Stimulated activated naive B cell treated with anti-CD40 and anti-IgM and Interleukin-4, amounts not matched to agents 10 μg/mL and 1 μg/mL and 100 μg/mL, for 72 hours (primary cell): ENCODE results near the gene EFCAB11.
A peak's percentile ranks its signal among the peaks of the same experiment; 100 is the strongest.

Experiments used
- ATAC-seq, 2 donors: fragments of 150-1000 bp; cut with Tn5 transposase; replicated peaks; 2 replicates each; pipeline ENCODE4 v1.10.0; 2021; ENCODE audit warnings: moderate library complexity in 1 of 2
- DNase-seq: peaks from one replicate; pipeline ENCODE4 v3.0.0; 2021
- H3K27ac Mint-ChIP-seq: one replicate; pipeline ENCODE4 v1.8.0; 2022; ENCODE audit warnings: mild to moderate bottlenecking, mixed read lengths
- H3K27me3 Mint-ChIP-seq, 2 donors: one replicate each; pipeline ENCODE4 v1.8.0; 2022; ENCODE audit warnings: mixed read lengths in 2 of 2
- H3K36me3 Mint-ChIP-seq, 2 donors: one replicate each; pipeline ENCODE4 v1.8.0; 2022; ENCODE audit warnings: mixed read lengths in 2 of 2, mild to moderate bottlenecking in 1 of 2
- H3K4me1 Mint-ChIP-seq, 2 donors: one replicate each; pipeline ENCODE4 v1.8.0; 2022; ENCODE audit warnings: mixed read lengths in 2 of 2, mild to moderate bottlenecking in 1 of 2
- H3K4me3 Mint-ChIP-seq, 2 donors: one replicate each; pipeline ENCODE4 v1.8.0; 2022; ENCODE audit warnings: mild to moderate bottlenecking in 2 of 2, mixed read lengths in 2 of 2, moderate library complexity in 1 of 2
- H3K9me3 Mint-ChIP-seq, 2 donors: one replicate each; pipeline ENCODE4 v1.8.0; 2022; ENCODE audit warnings: mixed read lengths in 2 of 2, mild to moderate bottlenecking in 1 of 2

EFCAB11 gene

GRCh38 chr14:89755816-89756215, 198.7 kb downstream of the EFCAB11 start:
- Mint-ChIP-seq H3K4me1 (peaks cover 6 to 23% of the 10 kb centered on the region in 2 donors), H3K9me3 (peaks cover 6 to 10% of the 10 kb centered on the region in 2 donors), H3K4me3 (no peak overlapping the region), H3K27me3 (no peaks in the 10 kb centered on the region), H3K27ac (no peak overlapping the region), H3K36me3 (peaks cover 1 to 8% of the 10 kb centered on the region in 2 donors)
- DNase-seq (no peak), ATAC-seq (no peak)

GRCh38 chr14:89753828-89754412, 200.6 kb downstream of the EFCAB11 start:
- H3K36me3 Mint-ChIP-seq, result peaks cover 1 to 8% of the 10 kb centered on the region in 2 donors
- H3K27me3 Mint-ChIP-seq, result no peaks in the 10 kb centered on the region
- ATAC-seq (no peak), DNase-seq (no peak)
- peaks cover 2 to 13% of the 10 kb centered on the region in 2 donors for H3K4me1 Mint-ChIP-seq
- peaks cover 6 to 10% of the 10 kb centered on the region in 2 donors for H3K9me3 Mint-ChIP-seq
- no peak overlapping the region for H3K4me3 Mint-ChIP-seq
- H3K27ac Mint-ChIP-seq, result no peak overlapping the region

- Mint-ChIP-seq H3K27me3 (no peaks in the 10 kb centered on the region), H3K36me3 (peaks cover 0 to 9% of the 10 kb centered on the region in 2 donors), H3K9me3 (peaks cover 8 to 21% of the 10 kb centered on the region in 2 donors), H3K27ac (no peak overlapping the region), H3K4me3 (no peak overlapping the region), H3K4me1 (peaks cover 0 to 9% of the 10 kb centered on the region in 2 donors)
- ATAC-seq (no peak), DNase-seq (no peak)
These were observed 203.6 kb downstream of the EFCAB11 start for GRCh38 chr14:89750908-89751392.

- no peak for ATAC-seq
- H3K4me3 Mint-ChIP-seq, result no peak overlapping the region
These were observed 204.2 kb downstream of the EFCAB11 start for GRCh38 chr14:89750281-89750755.

GRCh38 chr14:89748004-89748403, 206.5 kb downstream of the EFCAB11 start:
- DNase-seq, result no peak
- Mint-ChIP-seq H3K4me3 (no peak overlapping the region), H3K9me3 (peaks cover 12 to 15% of the 10 kb centered on the region in 2 donors), H3K36me3 (peaks cover 0 to 8% of the 10 kb centered on the region in 2 donors), H3K27me3 (no peaks in the 10 kb centered on the region), H3K27ac (no peak overlapping the region), H3K4me1 (peaks cover 0 to 13% of the 10 kb centered on the region in 2 donors)
- no peak for ATAC-seq

More at GRCh38 chr14:89750281-89750755, 204.2 kb downstream of the EFCAB11 start:
- Mint-ChIP-seq H3K27me3 (no peaks in the 10 kb centered on the region), H3K4me1 (peaks cover 0 to 13% of the 10 kb centered on the region in 2 donors), H3K9me3 (peaks cover 12 to 25% of the 10 kb centered on the region in 2 donors), H3K36me3 (peaks cover 0 to 12% of the 10 kb centered on the region in 2 donors), H3K27ac (no peak overlapping the region)
- DNase-seq, result no peak

GRCh38 chr14:89747126-89747525, 207.4 kb downstream of the EFCAB11 start:
- no peak overlapping the region for H3K4me3 Mint-ChIP-seq

GRCh38 chr14:89746654-89747053, 207.9 kb downstream of the EFCAB11 start:
- Mint-ChIP-seq H3K27ac (no peak overlapping the region), H3K27me3 (no peaks in the 10 kb centered on the region), H3K9me3 (peaks cover 14 to 15% of the 10 kb centered on the region in 2 donors), H3K36me3 (peaks cover 0 to 14% of the 10 kb centered on the region in 2 donors), H3K4me1 (peaks cover 0 to 13% of the 10 kb centered on the region in 2 donors), H3K4me3 (no peak overlapping the region)
- DNase-seq (no peak), ATAC-seq (peak; percentile 59 to 78)

More at GRCh38 chr14:89747126-89747525, 207.4 kb downstream of the EFCAB11 start:
- DNase-seq (no peak), ATAC-seq (no peak)
- peaks cover 12 to 15% of the 10 kb centered on the region in 2 donors for H3K9me3 Mint-ChIP-seq
- H3K36me3 Mint-ChIP-seq, result peaks cover 0 to 10% of the 10 kb centered on the region in 2 donors
- no peak overlapping the region for H3K27ac Mint-ChIP-seq
- no peaks in the 10 kb centered on the region for H3K27me3 Mint-ChIP-seq
- peaks cover 0 to 13% of the 10 kb centered on the region in 2 donors for H3K4me1 Mint-ChIP-seq

GRCh38 chr14:89746135-89746534, 208.4 kb downstream of the EFCAB11 start:
- Mint-ChIP-seq H3K4me1 (peaks cover 0 to 10% of the 10 kb centered on the region in 2 donors), H3K4me3 (no peak overlapping the region), H3K9me3 (peaks cover 14 to 15% of the 10 kb centered on the region in 2 donors), H3K27me3 (no peaks in the 10 kb centered on the region), H3K36me3 (peaks cover 0 to 14% of the 10 kb centered on the region in 2 donors), H3K27ac (no peak overlapping the region)
- ATAC-seq (no peak), DNase-seq (no peak)
